ENCODE data around the gene AQP1.
A peak's percentile ranks its signal among the peaks of the same experiment; 100 is the strongest.

DNA sequence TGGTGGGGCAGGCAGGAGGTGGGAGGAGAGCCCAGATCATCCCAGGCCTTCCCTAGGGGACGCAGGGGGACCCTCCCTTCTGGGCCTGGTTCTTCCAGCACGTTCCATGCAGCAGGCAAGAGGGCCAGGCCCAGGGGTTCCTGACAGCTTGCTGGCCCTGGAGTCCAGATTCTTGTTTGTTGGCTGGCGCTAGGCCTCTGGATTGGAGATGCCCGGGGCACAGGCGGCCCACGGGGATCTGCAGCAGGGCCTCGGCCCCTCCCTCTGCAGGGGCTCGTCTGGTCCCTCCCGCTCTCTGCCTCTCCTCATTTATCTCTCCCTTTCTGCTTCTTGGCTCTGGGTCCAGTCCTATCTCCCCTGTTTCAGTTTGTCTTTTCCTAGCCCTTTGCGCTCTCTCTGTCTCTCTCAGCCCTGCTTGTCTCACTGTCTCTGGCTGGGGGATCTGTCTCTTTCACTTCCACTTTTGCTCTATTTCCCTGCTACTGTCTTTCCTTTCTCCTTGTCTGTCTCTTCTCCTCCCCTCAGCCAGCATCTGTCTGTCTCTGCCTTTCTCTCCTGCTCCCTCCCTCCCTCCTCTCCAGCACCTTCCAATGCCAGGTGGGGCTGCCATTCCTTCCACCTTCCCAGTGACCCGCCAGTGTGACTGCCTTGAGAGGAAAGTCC is 1.1 kb upstream of the AQP1 start:
- TF ChIP-seq ZFP30 (CRISPR knock-in tag; IDR thresholded peaks at IDR 0.05) (0 out of 2 replicates have a peak, but pooled peaks have one; percentile 30), PPARA (CRISPR knock-in tag; IDR thresholded peaks at IDR 0.05; ENCODE audit: borderline replicate concordance) (no peak), ZC3H10 (CRISPR knock-in tag; IDR thresholded peaks at IDR 0.05) (no peak)
- TF ChIP-seq, protein P1, sequence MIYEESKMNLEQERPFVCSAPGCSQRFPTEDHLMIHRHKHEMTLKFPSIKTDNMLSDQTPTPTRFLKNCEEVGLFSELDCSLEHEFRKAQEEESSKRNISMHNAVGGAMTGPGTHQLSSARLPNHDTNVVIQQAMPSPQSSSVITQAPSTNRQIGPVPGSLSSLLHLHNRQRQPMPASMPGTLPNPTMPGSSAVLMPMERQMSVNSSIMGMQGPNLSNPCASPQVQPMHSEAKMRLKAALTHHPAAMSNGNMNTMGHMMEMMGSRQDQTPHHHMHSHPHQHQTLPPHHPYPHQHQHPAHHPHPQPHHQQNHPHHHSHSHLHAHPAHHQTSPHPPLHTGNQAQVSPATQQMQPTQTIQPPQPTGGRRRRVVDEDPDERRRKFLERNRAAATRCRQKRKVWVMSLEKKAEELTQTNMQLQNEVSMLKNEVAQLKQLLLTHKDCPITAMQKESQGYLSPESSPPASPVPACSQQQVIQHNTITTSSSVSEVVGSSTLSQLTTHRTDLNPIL (CRISPR knock-in tag; IDR thresholded peaks at IDR 0.05; ENCODE audit: low read depth): no peak
